Mammary epithelial cell (primary cell): Measurements from ENCODE around the gene HOXB8.

Source experiments
- EZH2 ChIP-seq: IDR thresholded peaks from 2 replicates; pipeline ENCODE4 v1.6.1; 2012; ENCODE audit warnings: low read length, inconsistent platforms, borderline replicate concordance
- TF ChIP-seq, protein P1 (sequence below), 2 donors: IDR thresholded peaks in 1 of 2; conservative IDR thresholded peaks in 1 of 2; 2 replicates each; pipeline ENCODE4 v1.5.1; 2011 to 2012; ENCODE audit warnings: inconsistent platforms in 2 of 2, low read length in 2 of 2, mild to moderate bottlenecking in 2 of 2, control low read depth in 1 of 2, low read depth in 1 of 2; ENCODE audit not compliant: insufficient read depth in 1 of 2; ENCODE audit errors: extremely low read depth in 1 of 2

- TF ChIP-seq, protein P1, sequence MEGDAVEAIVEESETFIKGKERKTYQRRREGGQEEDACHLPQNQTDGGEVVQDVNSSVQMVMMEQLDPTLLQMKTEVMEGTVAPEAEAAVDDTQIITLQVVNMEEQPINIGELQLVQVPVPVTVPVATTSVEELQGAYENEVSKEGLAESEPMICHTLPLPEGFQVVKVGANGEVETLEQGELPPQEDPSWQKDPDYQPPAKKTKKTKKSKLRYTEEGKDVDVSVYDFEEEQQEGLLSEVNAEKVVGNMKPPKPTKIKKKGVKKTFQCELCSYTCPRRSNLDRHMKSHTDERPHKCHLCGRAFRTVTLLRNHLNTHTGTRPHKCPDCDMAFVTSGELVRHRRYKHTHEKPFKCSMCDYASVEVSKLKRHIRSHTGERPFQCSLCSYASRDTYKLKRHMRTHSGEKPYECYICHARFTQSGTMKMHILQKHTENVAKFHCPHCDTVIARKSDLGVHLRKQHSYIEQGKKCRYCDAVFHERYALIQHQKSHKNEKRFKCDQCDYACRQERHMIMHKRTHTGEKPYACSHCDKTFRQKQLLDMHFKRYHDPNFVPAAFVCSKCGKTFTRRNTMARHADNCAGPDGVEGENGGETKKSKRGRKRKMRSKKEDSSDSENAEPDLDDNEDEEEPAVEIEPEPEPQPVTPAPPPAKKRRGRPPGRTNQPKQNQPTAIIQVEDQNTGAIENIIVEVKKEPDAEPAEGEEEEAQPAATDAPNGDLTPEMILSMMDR (conservative IDR thresholded peaks at IDR 0.05 in 1 of 2, IDR thresholded peaks at IDR 0.05 in 1 of 2; ENCODE audit: extremely low read depth in 1 of 2, insufficient read depth in 1 of 2, low read depth in 1 of 2, low read length in 2 of 2): no peak
- TF ChIP-seq EZH2: no peak
Measured at GRCh38 chr17:48600244-48601098, 14.6 kb downstream of the HOXB8 start.
